Measurements from ENCODE around the gene PRSS16.

The PRSS16 gene

DNA sequence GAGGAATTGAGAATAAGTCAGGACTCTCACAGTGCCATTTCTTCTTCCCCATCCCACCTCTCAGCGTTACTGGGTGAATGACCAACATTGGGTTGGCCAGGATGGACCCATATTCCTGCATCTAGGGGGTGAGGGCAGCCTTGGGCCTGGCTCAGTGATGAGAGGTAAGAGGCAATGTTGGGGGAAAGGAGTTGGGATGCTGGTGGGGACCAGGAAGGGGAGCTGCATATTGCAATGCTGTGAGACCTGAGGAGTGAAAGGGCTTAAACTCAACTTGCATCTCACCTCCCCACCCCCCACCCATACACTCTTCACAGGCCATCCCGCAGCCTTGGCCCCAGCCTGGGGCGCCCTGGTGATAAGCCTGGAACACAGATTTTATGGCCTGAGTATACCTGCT is 1.3 kb downstream of the PRSS16 start:
- Histone ChIP-seq H3K4me1 (ENCODE audit: low read length) (peaks cover 13% of the 10 kb centered on the region), H3K27ac (ENCODE audit: low read length) (no peak overlapping the region), H4K20me1 (ENCODE audit: insufficient read depth, low read length) (no peaks in the 10 kb centered on the region), H3K27me3 (ENCODE audit: low read depth, low read length) (no peaks in the 10 kb centered on the region), H3K4me3 (ENCODE audit: low read length) (no peak overlapping the region), H3K79me2 (ENCODE audit: low read length) (no peaks in the 10 kb centered on the region), H3K4me2 (ENCODE audit: low read length) (no peak overlapping the region), H3K9ac (ENCODE audit: low read length) (no peak overlapping the region), H3K36me3 (replicated peaks; ENCODE audit: low read depth, low read length) (no peaks in the 10 kb centered on the region), H2AFZ (ENCODE audit: low read depth, low read length) (no peak overlapping the region), H3K9me3 (ENCODE audit: insufficient read depth, low read length) (no peaks in the 10 kb centered on the region)
- TF ChIP-seq EZH2phosphoT487 (IDR thresholded peaks at IDR 0.05; ENCODE audit: low read depth): no peak
- TF ChIP-seq, protein P1, sequence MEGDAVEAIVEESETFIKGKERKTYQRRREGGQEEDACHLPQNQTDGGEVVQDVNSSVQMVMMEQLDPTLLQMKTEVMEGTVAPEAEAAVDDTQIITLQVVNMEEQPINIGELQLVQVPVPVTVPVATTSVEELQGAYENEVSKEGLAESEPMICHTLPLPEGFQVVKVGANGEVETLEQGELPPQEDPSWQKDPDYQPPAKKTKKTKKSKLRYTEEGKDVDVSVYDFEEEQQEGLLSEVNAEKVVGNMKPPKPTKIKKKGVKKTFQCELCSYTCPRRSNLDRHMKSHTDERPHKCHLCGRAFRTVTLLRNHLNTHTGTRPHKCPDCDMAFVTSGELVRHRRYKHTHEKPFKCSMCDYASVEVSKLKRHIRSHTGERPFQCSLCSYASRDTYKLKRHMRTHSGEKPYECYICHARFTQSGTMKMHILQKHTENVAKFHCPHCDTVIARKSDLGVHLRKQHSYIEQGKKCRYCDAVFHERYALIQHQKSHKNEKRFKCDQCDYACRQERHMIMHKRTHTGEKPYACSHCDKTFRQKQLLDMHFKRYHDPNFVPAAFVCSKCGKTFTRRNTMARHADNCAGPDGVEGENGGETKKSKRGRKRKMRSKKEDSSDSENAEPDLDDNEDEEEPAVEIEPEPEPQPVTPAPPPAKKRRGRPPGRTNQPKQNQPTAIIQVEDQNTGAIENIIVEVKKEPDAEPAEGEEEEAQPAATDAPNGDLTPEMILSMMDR (IDR thresholded peaks at IDR 0.05; ENCODE audit: low read depth, low read length): no peak

DNA sequence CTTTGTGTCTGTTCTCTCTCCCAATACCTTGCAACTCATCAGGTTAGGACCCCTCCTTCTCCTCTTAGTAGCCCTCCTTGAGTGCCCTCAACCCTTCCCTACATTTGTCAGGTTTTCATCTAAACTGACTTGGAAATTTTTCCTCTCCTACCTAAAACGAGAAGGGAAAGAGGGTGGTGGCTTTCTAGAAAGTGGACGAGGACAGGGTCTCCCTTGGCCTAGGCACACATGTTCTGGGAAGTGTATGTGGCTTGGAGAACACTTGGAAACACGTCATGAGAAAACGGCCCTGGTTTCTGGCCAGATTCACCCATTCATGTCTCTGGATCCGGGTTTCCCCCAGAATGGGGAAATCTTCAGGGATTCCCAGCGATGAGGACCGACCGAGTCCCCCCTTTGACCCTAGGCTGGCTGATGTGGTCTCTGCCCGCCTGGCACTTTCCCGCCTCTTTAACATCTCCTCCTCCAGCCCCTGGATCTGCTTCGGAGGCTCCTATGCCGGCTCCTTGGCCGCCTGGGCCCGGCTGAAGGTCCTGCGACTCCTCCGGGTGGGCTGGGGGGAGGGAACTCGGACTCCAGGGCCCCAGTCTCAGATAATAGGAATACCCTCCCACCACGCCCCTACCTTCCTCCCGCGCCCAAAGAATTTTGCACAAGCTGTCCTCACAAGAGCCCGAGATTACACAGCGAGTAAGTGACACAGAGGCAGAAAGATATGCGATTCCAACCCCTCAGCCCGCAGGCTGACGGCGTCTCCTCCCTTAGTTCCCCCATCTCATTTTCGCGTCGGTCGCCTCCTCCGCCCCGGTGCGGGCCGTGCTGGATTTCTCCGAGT is 3.0 kb downstream of the PRSS16 start:
- Histone ChIP-seq H3K9ac (ENCODE audit: low read length) (peak overlapping the region; percentile 80), H3K27ac (ENCODE audit: low read length) (peak overlapping the region; percentile 77; the same call in 1 of the 2 replicates), H3K27me3 (ENCODE audit: low read depth, low read length) (no peaks in the 10 kb centered on the region), H3K9me3 (ENCODE audit: insufficient read depth, low read length) (no peaks in the 10 kb centered on the region), H3K79me2 (ENCODE audit: low read length) (no peaks in the 10 kb centered on the region), H3K4me2 (ENCODE audit: low read length) (peak overlapping the region; percentile 81), H3K36me3 (replicated peaks; ENCODE audit: low read depth, low read length) (no peaks in the 10 kb centered on the region), H3K4me3 (ENCODE audit: low read length) (peak overlapping the region; percentile 83), H2AFZ (ENCODE audit: low read depth, low read length) (peak overlapping the region; percentile 37; the same call in 1 of the 2 replicates), H4K20me1 (ENCODE audit: insufficient read depth, low read length) (no peaks in the 10 kb centered on the region), H3K4me1 (ENCODE audit: low read length) (peaks cover 13% of the 10 kb centered on the region)
- TF ChIP-seq, protein P1 (IDR thresholded peaks at IDR 0.05; ENCODE audit: low read depth, low read length): no peak
- no peak for TF ChIP-seq EZH2phosphoT487 (IDR thresholded peaks at IDR 0.05; ENCODE audit: low read depth)

DNA sequence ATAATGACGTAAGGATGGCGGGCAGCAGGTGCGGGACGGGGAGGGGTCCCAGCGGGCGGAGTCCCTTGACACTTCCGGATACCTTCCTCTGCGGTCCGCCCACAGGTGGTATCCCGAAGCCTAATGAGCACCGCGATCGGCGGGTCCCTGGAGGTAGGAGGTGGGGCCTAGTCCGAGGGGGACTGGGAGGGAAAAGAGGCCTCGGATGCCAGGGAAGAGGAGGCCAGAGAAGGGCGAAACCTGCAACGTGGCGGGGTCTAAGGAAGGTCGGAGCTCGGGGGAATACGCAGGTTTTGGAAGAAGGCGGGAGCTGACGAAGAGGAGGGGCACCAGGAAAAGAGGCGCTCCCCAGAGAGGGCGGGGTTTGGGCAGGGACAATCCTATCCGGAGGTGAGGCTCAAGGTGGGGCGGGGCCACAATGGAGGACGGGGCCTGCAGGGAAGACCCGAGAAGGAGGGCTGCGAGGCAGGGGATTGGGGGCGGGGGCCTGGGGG is 3.7 kb downstream of the PRSS16 start:
- H3K9me3 ChIP-seq (ENCODE audit: insufficient read depth, low read length): no peaks in the 10 kb centered on the region
- peak overlapping the region; percentile 80 for H3K9ac ChIP-seq (ENCODE audit: low read length)
- peak overlapping the region; percentile 77 for H3K27ac ChIP-seq (ENCODE audit: low read length)
- no peak for TF ChIP-seq EZH2phosphoT487 (IDR thresholded peaks at IDR 0.05; ENCODE audit: low read depth)
- TF ChIP-seq, protein P1 (IDR thresholded peaks at IDR 0.05; ENCODE audit: low read depth, low read length): no peak
- no peaks in the 10 kb centered on the region for H3K79me2 ChIP-seq (ENCODE audit: low read length)
- no peaks in the 10 kb centered on the region for H3K27me3 ChIP-seq (ENCODE audit: low read depth, low read length)
- H3K4me3 ChIP-seq (ENCODE audit: low read length): peak overlapping the region; percentile 83
- no peaks in the 10 kb centered on the region for H4K20me1 ChIP-seq (ENCODE audit: insufficient read depth, low read length)
- H2AFZ ChIP-seq (ENCODE audit: low read depth, low read length): peak overlapping the region; percentile 37; the same call in 1 of the 2 replicates
- no peaks in the 10 kb centered on the region for H3K36me3 ChIP-seq (replicated peaks; ENCODE audit: low read depth, low read length)
- H3K4me1 ChIP-seq (ENCODE audit: low read length): peaks cover 13% of the 10 kb centered on the region
- peak overlapping the region; percentile 89 for H3K4me2 ChIP-seq (ENCODE audit: low read length)

DNA sequence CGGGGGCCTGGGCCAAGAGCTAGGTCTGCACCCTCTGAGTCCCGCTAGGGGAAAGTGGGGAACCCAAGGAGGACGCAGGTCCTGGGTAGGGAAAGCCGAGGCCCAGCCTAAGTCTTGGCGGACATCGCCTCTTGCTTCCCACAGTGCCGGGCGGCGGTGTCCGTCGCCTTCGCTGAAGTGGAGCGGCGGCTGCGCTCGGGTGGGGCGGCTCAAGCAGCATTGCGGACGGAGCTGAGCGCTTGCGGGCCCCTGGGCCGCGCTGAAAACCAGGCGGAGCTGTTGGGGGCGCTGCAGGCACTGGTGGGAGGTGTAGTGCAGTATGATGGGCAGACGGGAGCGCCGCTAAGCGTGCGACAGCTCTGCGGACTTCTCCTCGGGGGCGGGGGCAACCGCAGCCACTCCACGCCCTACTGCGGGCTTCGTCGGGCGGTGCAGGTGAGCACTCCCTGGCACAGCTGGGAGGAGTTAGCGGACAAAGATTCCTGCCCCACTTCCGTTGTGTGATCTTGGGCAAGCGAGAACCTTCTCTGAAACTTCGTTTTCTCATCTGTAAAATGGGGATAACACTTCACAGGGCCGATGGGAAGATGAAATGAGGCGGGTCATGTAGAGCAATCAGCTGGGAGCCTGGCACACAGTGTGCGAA is 4.2 kb downstream of the PRSS16 start:
- Histone ChIP-seq H4K20me1 (ENCODE audit: insufficient read depth, low read length) (no peaks in the 10 kb centered on the region), H3K4me1 (ENCODE audit: low read length) (peaks cover 13% of the 10 kb centered on the region), H2AFZ (ENCODE audit: low read depth, low read length) (peak overlapping the region; percentile 14; the same call in 1 of the 2 replicates), H3K9ac (ENCODE audit: low read length) (peak overlapping the region; percentile 80), H3K9me3 (ENCODE audit: insufficient read depth, low read length) (no peaks in the 10 kb centered on the region), H3K4me2 (ENCODE audit: low read length) (peak overlapping the region; percentile 89), H3K27me3 (ENCODE audit: low read depth, low read length) (no peaks in the 10 kb centered on the region), H3K79me2 (ENCODE audit: low read length) (no peaks in the 10 kb centered on the region), H3K36me3 (replicated peaks; ENCODE audit: low read depth, low read length) (no peaks in the 10 kb centered on the region), H3K27ac (ENCODE audit: low read length) (peak overlapping the region; percentile 77), H3K4me3 (ENCODE audit: low read length) (peak overlapping the region; percentile 83)
- TF ChIP-seq EZH2phosphoT487 (IDR thresholded peaks at IDR 0.05; ENCODE audit: low read depth): no peak
- TF ChIP-seq, protein P1 (IDR thresholded peaks at IDR 0.05; ENCODE audit: low read depth, low read length): peak; percentile 50
